ENCODE measurements around the gene TMEM154.

TMEM154 gene

GRCh38 chr4:152607178-152607577, 72.6 kb downstream of the TMEM154 start:
- DNase-seq (ENCODE audit: low read depth) = no peak
- TF ChIP-seq CTCF (IDR thresholded peaks at IDR 0.05; ENCODE audit: low read length, missing control alignments) = no peak
- no peak overlapping the region for H3K4me3 ChIP-seq (replicated peaks; ENCODE audit: low read depth, low read length)

- no peak overlapping the region for H3K4me3 ChIP-seq (replicated peaks; ENCODE audit: low read depth, low read length)
- TF ChIP-seq CTCF (IDR thresholded peaks at IDR 0.05; ENCODE audit: low read length, missing control alignments) = no peak
These were observed 73.0 kb downstream of the TMEM154 start for GRCh38 chr4:152606753-152607152.

GRCh38 chr4:152605641-152606335, 74.0 kb downstream of the TMEM154 start:
- no peak overlapping the region for H3K4me3 ChIP-seq (replicated peaks; ENCODE audit: low read depth, low read length)
- peak; percentile 51 for DNase-seq (ENCODE audit: low read depth)
- TF ChIP-seq CTCF (IDR thresholded peaks at IDR 0.05; ENCODE audit: low read length, missing control alignments) = no peak

More at GRCh38 chr4:152606753-152607152, 73.0 kb downstream of the TMEM154 start:
- DNase-seq (ENCODE audit: low read depth) = no peak

GRCh38 chr4:152605031-152605430, 74.8 kb downstream of the TMEM154 start:
- no peak for DNase-seq (ENCODE audit: low read depth)
- TF ChIP-seq CTCF (IDR thresholded peaks at IDR 0.05; ENCODE audit: low read length, missing control alignments) = no peak
- H3K4me3 ChIP-seq (replicated peaks; ENCODE audit: low read depth, low read length) = no peak overlapping the region

GRCh38 chr4:152601156-152601555, 78.6 kb downstream of the TMEM154 start:
- H3K4me3 ChIP-seq (replicated peaks; ENCODE audit: low read depth, low read length) = no peak overlapping the region
- no peak for DNase-seq (ENCODE audit: low read depth)
- no peak for TF ChIP-seq CTCF (IDR thresholded peaks at IDR 0.05; ENCODE audit: low read length, missing control alignments)

- no peak for DNase-seq (ENCODE audit: low read depth)
- no peak overlapping the region for H3K4me3 ChIP-seq (replicated peaks; ENCODE audit: low read depth, low read length)
- no peak for TF ChIP-seq CTCF (IDR thresholded peaks at IDR 0.05; ENCODE audit: low read length, missing control alignments)
These were observed 80.2 kb downstream of the TMEM154 start for GRCh38 chr4:152599636-152600035.

- no peak for TF ChIP-seq CTCF (IDR thresholded peaks at IDR 0.05; ENCODE audit: low read length, missing control alignments)
- no peak for DNase-seq (ENCODE audit: low read depth)
- no peak overlapping the region for H3K4me3 ChIP-seq (replicated peaks; ENCODE audit: low read depth, low read length)
These were observed 80.7 kb downstream of the TMEM154 start for GRCh38 chr4:152599095-152599494.

All from fibroblast of pulmonary artery (primary cell).